HG03571 (cell line): ENCODE results near the gene STYK1.

Experiments used
- ATAC-seq: cut with Tn5 transposase; IDR thresholded peaks from one replicate; pipeline ENCODE4 v1.9.1; 2021; ENCODE audit not compliant: unreplicated experiment

STYK1 gene

DNA sequence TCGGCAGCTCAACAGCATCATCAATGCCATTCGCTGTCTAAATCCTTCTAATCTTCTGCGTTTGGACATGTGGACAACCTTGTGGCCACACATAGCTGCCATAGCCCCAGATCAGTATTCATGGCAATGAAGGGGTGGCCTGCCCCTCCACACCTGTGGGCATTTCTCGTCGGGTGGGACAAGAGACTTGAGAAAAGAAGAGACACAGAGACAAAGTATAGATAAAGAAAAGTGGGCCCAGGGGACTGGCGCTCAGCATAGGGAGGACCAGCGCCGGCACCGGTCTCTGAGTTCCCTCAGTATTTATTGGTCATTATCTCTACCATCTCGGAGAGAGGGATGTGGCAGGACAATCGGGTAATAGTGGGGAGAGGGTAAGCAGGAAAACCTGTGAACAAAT, 102.7 kb downstream of the STYK1 start:
- ATAC-seq, result no peak
